ENCODE measurements around the gene TXNDC16. TPM values are rescaled to one million over a fixed set of nuclear protein-coding genes. Genes with fewer than 3 reads are reported as not detected.

The TXNDC16 gene
- total and polyA plus RNA-seq, 9 of the 15 experiments (the other 6 are each of a cell fraction or from before 2014, with no cell fraction given) = 1.8 to 6.2 (median 4.9) TPM

- H3K4me1 ChIP-seq (replicated peaks in 1 of 2; ENCODE audit: control insufficient read depth in 2 of 2, insufficient read depth in 2 of 2, low read length in 2 of 2) = no peaks in the 10 kb centered on the region
- no peak overlapping the region for H3K4me2 ChIP-seq (ENCODE audit: insufficient read depth, low read length)
- no peak overlapping the region for H3K4me3 ChIP-seq
- H3K36me3 ChIP-seq (ENCODE audit: control insufficient read depth, insufficient read depth, low read length) = no peaks in the 10 kb centered on the region
- H3K9ac ChIP-seq (ENCODE audit: insufficient read depth in 1 of 2, low read depth in 2 of 2, low read length in 2 of 2) = no peak overlapping the region
- H3K79me2 ChIP-seq (ENCODE audit: control insufficient read depth, insufficient read depth, low read length) = no peaks in the 10 kb centered on the region
- 0% methylated on average over 1 of the region's 1 CpG for WGBS (ENCODE audit: insufficient coverage, low coverage, missing lambda C conversion rate)
- CTCF ChIA-PET (ENCODE audit: low intra/inter-chr PET ratio) = no interaction called here
- H4K20me1 ChIP-seq (replicated peaks; ENCODE audit: control insufficient read depth, insufficient read depth, low read length) = no peaks in the 10 kb centered on the region
- no peak for TF ChIP-seq MYNN (IDR thresholded peaks at IDR 0.05)
- no peak for TF ChIP-seq MYNN (CRISPR knock-in tag; IDR thresholded peaks at IDR 0.05)
- no peak for TF ChIP-seq ARNT (IDR thresholded peaks at IDR 0.05)
- TF ChIP-seq POLR2G (IDR thresholded peaks at IDR 0.05; ENCODE audit: low read depth, low read length) = no peak
- TF ChIP-seq ZNF133 (CRISPR knock-in tag; IDR thresholded peaks at IDR 0.05) = no peak
- no peak for TF ChIP-seq TARDBP (IDR thresholded peaks at IDR 0.05)
- TF ChIP-seq ZKSCAN8 (CRISPR knock-in tag; IDR thresholded peaks at IDR 0.05) = no peak
- TF ChIP-seq TCF15 (CRISPR knock-in tag; IDR thresholded peaks at IDR 0.05) = no peak
- no peaks in the 10 kb centered on the region for H3K9me3 ChIP-seq (replicated peaks; ENCODE audit: control insufficient read depth, insufficient read depth, low read depth, low read length)
- no peaks in the 10 kb centered on the region for H3K9me1 ChIP-seq (ENCODE audit: control insufficient read depth, insufficient read depth, low read length)
- FAIRE-seq (no peak), ATAC-seq (no peak), DNase-seq (ENCODE audit: extremely low read depth in 1 of 4, low spot score in 3 of 4) (no peak)
- no peak overlapping the region for H2AFZ ChIP-seq (ENCODE audit: low read depth, low read length)
- BruUV-seq (replicated peaks) = no TSS peak
- in situ Hi-C loops (cut with MboI) = no loop called here
- no peak overlapping the region for H3K27ac ChIP-seq (ENCODE audit: extremely low read depth, low read depth, low read length)
- POLR2A ChIA-PET = interaction anchor here (1.1 kb wide), 1 partner anchor 8 kb away, joined by 3 read pairs; no protein-coding TSS in a partner anchor
- no peaks in the 10 kb centered on the region for H3K27me3 ChIP-seq (ENCODE audit: control insufficient read depth in 2 of 2, insufficient read depth in 2 of 2, low read length in 2 of 2)
- intact Hi-C loops (cut with micrococcal nuclease) = no loop called here
Observed at GRCh38 chr14:52590318-52590717, 38.0 kb upstream of the TXNDC16 start.

- no peak for TF ChIP-seq SRSF1 (IDR thresholded peaks at IDR 0.05; ENCODE audit: low read depth, low read length)
- H3K4me2 ChIP-seq (ENCODE audit: insufficient read depth, low read length) = no peak overlapping the region
- no peaks in the 10 kb centered on the region for H3K27me3 ChIP-seq (ENCODE audit: control insufficient read depth in 2 of 2, insufficient read depth in 2 of 2, low read length in 2 of 2)
- 3% methylated on average over 4 of the region's 4 CpGs for WGBS (ENCODE audit: insufficient coverage, low coverage, missing lambda C conversion rate)
- H3K9me3 ChIP-seq (replicated peaks; ENCODE audit: control insufficient read depth, insufficient read depth, low read depth, low read length) = no peaks in the 10 kb centered on the region
- intact Hi-C loops (cut with micrococcal nuclease) = no loop called here
- no peak overlapping the region for H3K27ac ChIP-seq (ENCODE audit: extremely low read depth, low read depth, low read length)
- H2AFZ ChIP-seq (ENCODE audit: low read depth, low read length) = no peak overlapping the region
- no peak overlapping the region for H3K4me3 ChIP-seq
- H3K36me3 ChIP-seq (ENCODE audit: control insufficient read depth, insufficient read depth, low read length) = no peaks in the 10 kb centered on the region
- CTCF ChIA-PET (ENCODE audit: low intra/inter-chr PET ratio) = no interaction called here
- H3K4me1 ChIP-seq (replicated peaks in 1 of 2; ENCODE audit: control insufficient read depth in 2 of 2, insufficient read depth in 2 of 2, low read length in 2 of 2) = no peaks in the 10 kb centered on the region
- in situ Hi-C loops (cut with MboI) = no loop called here
- H3K9ac ChIP-seq (ENCODE audit: insufficient read depth in 1 of 2, low read depth in 2 of 2, low read length in 2 of 2) = no peak overlapping the region
- no peaks in the 10 kb centered on the region for H3K79me2 ChIP-seq (ENCODE audit: control insufficient read depth, insufficient read depth, low read length)
- no TSS peak for BruUV-seq (replicated peaks)
- POLR2A ChIA-PET = interaction anchor here (1.1 kb wide), 1 partner anchor 9 kb away, joined by 3 read pairs; no protein-coding TSS in a partner anchor
- DNase-seq (ENCODE audit: extremely low read depth in 1 of 4, low spot score in 3 of 4) = no peak
- no peak for FAIRE-seq
- no peaks in the 10 kb centered on the region for H3K9me1 ChIP-seq (ENCODE audit: control insufficient read depth, insufficient read depth, low read length)
- no peaks in the 10 kb centered on the region for H4K20me1 ChIP-seq (replicated peaks; ENCODE audit: control insufficient read depth, insufficient read depth, low read length)
- ATAC-seq = no peak
Observed at GRCh38 chr14:52589646-52590045, 37.3 kb upstream of the TXNDC16 start.

Measured in K562 (cell line).